NCI-H2107 treated with DMSO at 0.1 percent for 48 hours (cell line): ENCODE measurements around the gene PAQR4.

Source experiments
- DNase-seq: peaks from one replicate; lab custom pipeline; 2025; ENCODE audit not compliant: unreplicated experiment; lab: John Stamatoyannopoulos, UW

Gene PAQR4

GRCh38 chr16:3020604-3021448 is 51.7 kb downstream of the PAQR4 start:
- DNase-seq: no peak

DNA sequence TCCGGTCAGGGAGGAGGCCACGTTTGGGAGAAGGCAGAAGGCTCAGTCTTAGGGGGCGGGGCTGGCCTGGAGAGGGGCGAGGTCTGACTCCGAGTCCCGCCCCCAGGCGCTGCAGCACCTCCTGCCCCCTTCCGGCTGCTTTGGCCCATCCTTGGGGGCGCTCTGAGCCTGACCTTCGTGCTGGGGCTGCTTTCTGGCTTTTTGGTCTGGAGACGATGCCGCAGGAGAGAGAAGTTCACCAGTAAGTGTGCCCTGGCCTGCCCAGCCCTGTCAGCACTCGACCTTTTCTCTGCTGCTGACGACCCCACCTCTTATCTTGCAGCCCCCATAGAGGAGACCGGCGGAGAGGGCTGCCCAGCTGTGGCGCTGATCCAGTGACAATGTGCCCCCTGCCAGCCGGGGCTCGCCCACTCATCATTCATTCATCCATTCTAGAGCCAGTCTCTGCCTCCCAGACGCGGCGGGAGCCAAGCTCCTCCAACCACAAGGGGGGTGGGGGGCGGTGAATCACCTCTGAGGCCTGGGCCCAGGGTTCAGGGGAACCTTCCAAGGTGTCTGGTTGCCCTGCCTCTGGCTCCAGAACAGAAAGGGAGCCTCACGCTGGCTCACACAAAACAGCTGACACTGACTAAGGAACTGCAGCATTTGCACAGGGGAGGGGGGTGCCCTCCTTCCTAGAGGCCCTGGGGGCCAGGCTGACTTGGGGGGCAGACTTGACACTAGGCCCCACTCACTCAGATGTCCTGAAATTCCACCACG is 52.5 kb downstream of the PAQR4 start:
- no peak for DNase-seq

- DNase-seq: no peak
These were observed 53.1 kb downstream of the PAQR4 start for GRCh38 chr16:3022208-3022683.

GRCh38 chr16:3022684-3023414 is 53.7 kb downstream of the PAQR4 start:
- no peak for DNase-seq
